Activated CD8-positive, alpha-beta T cell treated with anti-CD3 and anti-CD28 coated beads, Interleukin-2, amount 10 ng/mL, durations not matched to agents 7 days and 5 days (primary cell): Measurements from ENCODE around the gene ZNF384. TPM values are rescaled to one million over a fixed set of nuclear protein-coding genes. Genes with fewer than 3 reads are reported as not detected.

Experiments used
- ATAC-seq: fragments of 150-1000 bp; cut with Tn5 transposase; one replicate; pipeline ENCODE4 v1.10.0; 2021; ENCODE audit warnings: moderate library complexity
- CTCF ChIA-PET: fragments of 350-600 bp; sonication (Branson Sonifier 250); formaldehyde crosslinking; loops from one replicate; lab custom pipeline; 2021; ENCODE audit warnings: antibody characterized with exemption; lab: Charles Lee
- POLR2A ChIA-PET: fragments of 350-600 bp; sonication (Branson Sonifier 250); formaldehyde crosslinking; loops from one replicate; lab custom pipeline; 2021; ENCODE audit warnings: antibody characterized with exemption; lab: Charles Lee
- DNase-seq: peaks from one replicate; pipeline ENCODE4 v3.0.0-alpha.2; 2020
- H3K27ac Mint-ChIP-seq: one replicate; pipeline ENCODE4 v1.8.0; 2021; ENCODE audit warnings: mild to moderate bottlenecking, mixed read lengths
- H3K27me3 Mint-ChIP-seq: one replicate; pipeline ENCODE4 v1.8.0; 2021; ENCODE audit warnings: low read depth, mixed read lengths
- H3K36me3 Mint-ChIP-seq: one replicate; pipeline ENCODE4 v1.8.0; 2021; ENCODE audit warnings: low read depth, mixed read lengths
- H3K4me1 Mint-ChIP-seq: one replicate; pipeline ENCODE4 v1.8.0; 2021; ENCODE audit warnings: low read depth, mixed read lengths
- H3K4me3 Mint-ChIP-seq: one replicate; pipeline ENCODE4 v1.8.0; 2021; ENCODE audit warnings: mild to moderate bottlenecking, mixed read lengths
- H3K9me3 Mint-ChIP-seq: one replicate; pipeline ENCODE4 v1.8.0; 2022; ENCODE audit warnings: mixed read lengths; ENCODE audit not compliant: insufficient read depth
- total RNA-seq, 2 experiments: library from RNA; stranded (reverse); gene quantifications; one replicate each; pipeline ENCODE4 v1.2.3, GENCODE V29; 2021

ZNF384 gene
- total RNA-seq, 2 experiments from 2014 or later = 71.9 to 76.4 TPM

GRCh38 chr12:6620137-6620884 lies 68.9 kb downstream of the ZNF384 start:
- ATAC-seq = peak; percentile 74

GRCh38 chr12:6618483-6619225 lies 70.5 kb downstream of the ZNF384 start:
- ChIA-PET POLR2A (interaction anchor here (0.6 to 1.3 kb wide), 2 partner anchors 71 to 233 kb away, joined by 3 read pairs; partner anchors contain the start of genes CDCA3 and USP5), CTCF (interaction anchor here (0.7 to 6.5 kb wide), 15 partner anchors 10 to 206 kb away, joined by 3 to 33 read pairs (median 4); partner anchors contain the start of gene ZNF384)
- DNase-seq = no peak
- H3K27ac Mint-ChIP-seq = no peak overlapping the region
- peaks cover 39% of the 10 kb centered on the region for H3K4me1 Mint-ChIP-seq
- no peak for ATAC-seq
- H3K4me3 Mint-ChIP-seq = no peak overlapping the region
- H3K27me3 Mint-ChIP-seq = no peaks in the 10 kb centered on the region
- H3K9me3 Mint-ChIP-seq = no peaks in the 10 kb centered on the region
- H3K36me3 Mint-ChIP-seq = peaks cover 24% of the 10 kb centered on the region

More at GRCh38 chr12:6620137-6620884, 68.9 kb downstream of the ZNF384 start:
- Mint-ChIP-seq H3K36me3 (peaks cover 24% of the 10 kb centered on the region), H3K27me3 (no peaks in the 10 kb centered on the region), H3K27ac (peak overlapping the region; percentile 64), H3K9me3 (no peaks in the 10 kb centered on the region), H3K4me3 (peak overlapping the region; percentile 64), H3K4me1 (peaks cover 27% of the 10 kb centered on the region)
- peak; percentile 59 for DNase-seq
- CTCF ChIA-PET = interaction anchor here (0.8 to 6.5 kb wide), 24 partner anchors 9 to 214 kb away, joined by 3 to 33 read pairs (median 4); partner anchors contain the start of genes MLF2, P3H3, PTMS and ZNF384
- POLR2A ChIA-PET = interaction anchor here (0.6 to 2.1 kb wide), 6 partner anchors 11 to 208 kb away, joined by 3 to 12 read pairs (median 4); partner anchors contain the start of gene LPAR5

Other genes with a start within 250 kb of the ZNF384 start
- gene CD27, start 244.4 kb downstream of the ZNF384 start, total RNA-seq = 100 to 1,000 TPM; 112 to 131 TPM
- gene TAPBPL, start 237.3 kb downstream of the ZNF384 start, total RNA-seq = 10 to 100 TPM; 31.2 to 32.5 TPM
- gene VAMP1, start 218.7 kb downstream of the ZNF384 start, total RNA-seq = 10 to 100 TPM; 46.6 to 48.9 TPM
- gene MRPL51, start 196.1 kb downstream of the ZNF384 start, total RNA-seq = 100 to 1,000 TPM; 217 to 228 TPM
- 100 to 1,000 TPM; 195 to 201 TPM for gene NCAPD2, start 195.3 kb downstream of the ZNF384 start, total RNA-seq
- 1,000 to 10,000 TPM; 6,175 to 6,471 TPM for gene GAPDH, start 154.9 kb downstream of the ZNF384 start, total RNA-seq
- gene IFFO1, start 133.3 kb downstream of the ZNF384 start, total RNA-seq = 10 to 100 TPM; 24.9 to 25.5 TPM
- gene NOP2, start 121.1 kb downstream of the ZNF384 start, total RNA-seq = 10 to 100 TPM; 84.2 to 87.6 TPM
- 100 to 1,000 TPM; 277 to 292 TPM for gene CHD4, start 82.0 kb downstream of the ZNF384 start, total RNA-seq
- gene LPAR5, start 53.4 kb downstream of the ZNF384 start, total RNA-seq = 10 to 100 TPM; 16.5 to 16.8 TPM
- gene ACRBP, start 41.9 kb downstream of the ZNF384 start, total RNA-seq = 1 to 10 TPM in 1 of 2 experiments, under 1 TPM in 1; 0.76 to 1.7 TPM
- 10 to 100 TPM; 24.9 TPM for gene ING4, start 26.3 kb downstream of the ZNF384 start, total RNA-seq
- gene PIANP, start 11.4 kb upstream of the ZNF384 start, total RNA-seq = not detected
- 10 to 100 TPM; 26.9 to 29.7 TPM for gene COPS7A, start 34.7 kb upstream of the ZNF384 start, total RNA-seq
- 100 to 1,000 TPM; 109 to 113 TPM for gene MLF2, start 63.8 kb upstream of the ZNF384 start, total RNA-seq
- gene PTMS, start 77.0 kb upstream of the ZNF384 start, total RNA-seq = 10 to 100 TPM; 42.9 to 47.4 TPM
- gene LAG3, start 83.1 kb upstream of the ZNF384 start, total RNA-seq = 10 to 100 TPM; 43.0 to 45.2 TPM
- gene CD4, start 100.2 kb upstream of the ZNF384 start, total RNA-seq = 1 to 10 TPM in 1 of 2 experiments, under 1 TPM in 1; 0.90 to 1.6 TPM
- under 1 TPM; 0.13 to 0.34 TPM for gene GPR162, start 132.4 kb upstream of the ZNF384 start, total RNA-seq
- under 1 TPM in 1 of 2 experiments, not detected in 1; 0.26 TPM for gene P3H3, start 139.0 kb upstream of the ZNF384 start, total RNA-seq
- gene GNB3, start 151.6 kb upstream of the ZNF384 start, total RNA-seq = under 1 TPM in 1 of 2 experiments, not detected in 1; 0.08 TPM
- gene CDCA3, start 161.9 kb upstream of the ZNF384 start, total RNA-seq = 100 to 1,000 TPM; 103 to 115 TPM
- gene USP5, start 162.8 kb upstream of the ZNF384 start, total RNA-seq = 100 to 1,000 TPM; 105 to 108 TPM
- gene TPI1, start 178.2 kb upstream of the ZNF384 start, total RNA-seq = 1,000 to 10,000 TPM; 1,505 to 1,545 TPM
- gene SPSB2, start 183.9 kb upstream of the ZNF384 start, total RNA-seq = 10 to 100 TPM in 1 of 2 experiments, 1 to 10 TPM in 1; 10.0 to 11.2 TPM
- gene LRRC23, start 215.4 kb upstream of the ZNF384 start, total RNA-seq = 1 to 10 TPM; 6.5 to 8.6 TPM
- 100 to 1,000 TPM; 133 to 141 TPM for gene ENO2, start 225.2 kb upstream of the ZNF384 start, total RNA-seq
- gene ATN1, start 238.6 kb upstream of the ZNF384 start, total RNA-seq = 10 to 100 TPM; 21.6 to 24.5 TPM